Activated CD8-positive, alpha-beta memory T cell treated with anti-CD3 and anti-CD28 coated beads for 1 hour (primary cell): Measurements from ENCODE around the gene BIN1.

ENCODE experiments used
- DNase-seq, 2 donors: peaks; one replicate each; pipeline ENCODE4 v3.0.0-alpha.2; 2020; ENCODE audit warnings: low read depth in 1 of 2; ENCODE audit errors: extremely low read depth in 1 of 2

BIN1 gene

DNA sequence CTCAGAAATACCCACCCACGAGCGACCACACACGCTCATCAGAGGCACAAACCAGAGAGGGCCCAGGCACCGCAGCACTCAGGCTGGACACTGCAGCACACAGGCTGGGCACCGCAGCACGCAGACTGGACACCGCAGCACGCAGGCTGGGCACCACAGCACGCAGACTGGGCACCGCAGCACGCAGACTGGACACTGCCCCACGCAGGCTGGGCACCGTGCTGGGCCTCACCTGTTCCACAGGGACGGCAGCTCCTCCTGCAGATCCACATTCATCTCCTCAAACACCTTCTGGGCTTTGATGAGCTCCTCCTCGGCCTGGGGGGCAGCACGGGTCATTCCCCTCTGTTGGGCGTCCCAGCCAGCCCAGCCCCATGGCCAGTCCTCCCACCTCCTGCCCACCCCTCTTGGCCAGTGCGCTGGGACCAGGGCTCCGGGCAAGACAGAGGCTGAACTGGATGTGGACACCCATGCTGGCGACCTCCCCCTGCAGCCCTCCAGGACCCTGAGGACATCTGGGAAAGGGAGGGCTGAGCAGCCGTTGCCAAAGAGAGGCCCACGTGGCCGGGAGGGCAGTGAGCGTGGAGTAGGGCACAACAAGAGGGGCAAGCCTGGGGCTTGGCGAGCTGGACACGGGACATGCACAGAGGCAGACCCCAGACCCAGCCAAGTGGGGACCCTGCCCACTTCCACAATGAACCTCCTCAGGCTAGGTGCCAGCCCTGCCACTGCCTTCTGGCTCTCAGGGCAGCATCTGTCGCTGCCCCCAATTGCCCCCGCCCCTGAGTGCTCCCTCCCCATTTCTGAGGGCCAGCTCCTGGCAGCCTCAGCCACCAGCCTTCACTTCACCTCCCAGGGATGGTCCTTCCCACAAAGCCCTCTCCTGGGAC is 43.0 kb downstream of the BIN1 start:
- DNase-seq, result no peak

DNA sequence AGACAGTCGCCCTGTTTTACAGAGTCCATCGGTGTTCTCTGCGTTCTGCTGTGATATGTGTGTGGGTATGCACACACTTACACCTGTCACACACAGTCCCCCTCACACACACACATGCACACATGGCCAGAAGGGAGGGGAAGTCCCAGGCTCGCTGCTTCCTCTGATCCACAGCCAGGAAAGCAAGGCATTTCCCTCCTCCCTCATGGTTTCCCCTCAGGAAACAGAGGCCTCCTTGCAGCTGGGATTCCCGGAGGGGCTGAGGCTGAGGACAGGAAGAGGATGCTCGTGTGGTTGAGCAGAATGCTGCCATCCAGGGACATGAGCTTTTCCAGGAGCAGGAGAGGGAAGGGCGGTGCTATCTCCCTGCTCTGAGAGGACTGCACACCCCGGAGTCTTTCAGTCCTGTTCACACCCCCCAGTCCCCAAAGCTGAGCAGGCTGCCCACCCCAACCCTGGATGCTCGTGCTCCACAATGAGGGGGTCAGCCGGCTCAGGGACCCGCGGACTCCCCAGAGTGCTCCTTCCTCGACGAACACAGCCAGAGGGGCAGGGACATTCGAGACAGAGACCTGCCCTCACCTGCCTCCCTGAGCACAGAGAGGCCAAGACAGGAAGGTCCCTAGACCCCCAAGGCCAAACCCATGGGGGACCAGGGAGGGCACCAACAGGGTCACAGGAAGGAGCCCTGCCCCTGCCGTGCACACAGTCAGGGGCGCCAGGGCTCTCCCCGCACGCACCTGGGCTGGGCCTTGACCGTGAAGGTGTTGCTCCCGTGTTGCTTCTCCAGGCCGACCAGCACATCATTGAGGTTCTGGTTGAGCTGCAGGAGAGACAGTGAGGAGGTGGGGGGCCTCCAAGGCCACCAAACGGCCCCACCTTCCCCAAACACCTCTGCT is 45.3 kb downstream of the BIN1 start:
- no peak for DNase-seq

DNA sequence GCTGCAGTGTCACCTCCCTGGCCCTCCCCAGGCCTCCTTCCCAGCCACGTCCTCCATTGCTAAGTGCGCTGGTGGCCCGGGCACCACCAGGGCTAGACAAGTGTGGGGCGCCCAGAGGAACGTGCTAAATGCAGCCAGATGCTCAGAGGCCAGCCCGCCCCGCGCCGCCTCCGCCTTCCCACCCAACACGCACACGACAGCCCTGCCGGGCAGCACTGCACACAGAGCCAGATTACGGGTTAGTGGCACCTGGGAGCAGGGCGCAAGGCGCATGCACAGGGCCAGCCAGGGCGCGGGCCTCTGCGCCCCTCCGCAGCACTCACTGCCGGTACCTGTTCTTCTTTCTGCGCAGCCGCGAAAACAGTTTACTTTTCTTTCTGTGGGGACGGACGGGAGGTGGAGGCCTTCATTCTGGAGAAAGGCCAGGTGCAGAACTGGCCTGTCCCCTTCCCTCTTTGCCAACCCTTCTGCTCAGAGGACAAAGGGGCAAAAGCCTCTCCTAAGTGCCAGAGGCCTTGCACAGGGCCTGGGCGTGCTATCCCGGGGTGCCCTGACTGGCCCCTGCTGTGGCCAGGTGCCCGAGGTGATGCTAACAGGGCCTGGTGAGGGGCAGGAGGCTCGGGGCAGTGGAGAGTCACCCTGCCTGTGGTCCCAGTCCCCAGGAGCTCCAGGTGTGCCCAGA is 46.5 kb downstream of the BIN1 start:
- no peak for DNase-seq

DNA sequence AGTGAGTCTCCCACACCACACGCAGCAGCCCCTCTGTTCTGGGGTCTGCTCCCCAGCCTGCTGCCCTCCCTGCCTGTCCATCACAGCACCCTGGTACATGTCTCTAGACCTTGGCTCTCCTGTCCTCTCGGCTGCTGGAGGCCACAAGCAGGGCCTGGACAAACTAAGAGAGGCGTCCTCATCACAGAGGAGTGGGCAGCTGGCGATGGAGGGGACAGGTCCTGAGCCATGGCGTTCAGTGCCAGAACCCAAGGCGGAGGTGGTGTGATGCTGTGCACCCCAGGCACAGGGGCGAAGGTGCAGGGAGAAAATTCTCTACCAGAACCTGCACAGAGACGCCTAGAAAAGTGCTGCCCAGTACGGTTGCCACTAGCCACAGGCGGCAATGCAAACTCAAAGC is 47.4 kb downstream of the BIN1 start:
- no peak for DNase-seq

DNA sequence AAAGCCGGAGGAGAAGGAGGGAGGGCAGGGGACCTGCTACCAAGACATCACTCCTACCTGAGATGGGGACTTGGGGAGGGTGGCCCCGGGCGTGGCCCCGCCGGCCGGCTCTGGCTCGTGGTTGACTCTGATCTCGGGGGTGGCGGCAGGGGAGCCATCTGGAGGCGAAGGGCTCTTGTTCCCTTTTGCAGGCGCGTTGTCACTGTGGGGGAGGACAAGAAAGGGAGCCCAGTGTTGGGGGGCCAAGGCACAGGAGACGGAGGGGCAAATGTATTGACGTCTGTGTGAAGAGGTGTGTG is 48.1 kb downstream of the BIN1 start:
- DNase-seq, result no peak

DNA sequence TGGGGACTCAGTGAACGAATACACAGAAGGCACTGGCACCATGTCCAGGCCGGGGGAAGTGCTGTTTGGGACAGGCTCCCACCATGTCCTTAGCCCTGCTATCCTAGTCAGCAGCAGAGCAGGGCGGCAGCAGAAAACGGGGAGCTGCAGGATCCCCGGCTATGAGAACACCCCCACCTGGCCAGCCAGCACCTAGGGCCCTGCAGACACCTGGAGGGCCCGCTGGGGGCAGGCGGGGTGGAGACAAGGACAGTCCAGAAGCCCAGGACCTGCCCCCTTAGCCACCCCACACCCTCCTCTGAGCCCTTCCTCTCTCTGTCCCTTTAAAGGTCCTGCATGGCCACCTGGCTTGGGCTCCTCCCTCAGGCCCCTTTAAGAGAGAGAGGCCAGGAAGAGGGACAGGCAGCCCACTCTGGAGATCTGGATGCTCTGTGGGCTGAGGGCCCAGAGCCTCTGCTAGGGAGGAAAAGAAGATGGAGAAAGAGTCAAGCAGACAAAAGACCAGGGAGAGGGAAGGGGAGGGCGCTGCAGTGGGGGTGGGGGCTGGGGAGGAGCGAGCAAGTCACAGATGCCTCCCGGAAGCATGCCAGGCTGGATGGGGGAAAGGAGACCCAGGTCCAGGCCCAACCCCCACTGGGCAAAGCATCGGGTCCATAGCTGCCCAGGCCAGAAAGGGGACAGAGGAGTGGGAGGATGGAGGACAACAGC is 48.6 kb downstream of the BIN1 start:
- no peak for DNase-seq

DNA sequence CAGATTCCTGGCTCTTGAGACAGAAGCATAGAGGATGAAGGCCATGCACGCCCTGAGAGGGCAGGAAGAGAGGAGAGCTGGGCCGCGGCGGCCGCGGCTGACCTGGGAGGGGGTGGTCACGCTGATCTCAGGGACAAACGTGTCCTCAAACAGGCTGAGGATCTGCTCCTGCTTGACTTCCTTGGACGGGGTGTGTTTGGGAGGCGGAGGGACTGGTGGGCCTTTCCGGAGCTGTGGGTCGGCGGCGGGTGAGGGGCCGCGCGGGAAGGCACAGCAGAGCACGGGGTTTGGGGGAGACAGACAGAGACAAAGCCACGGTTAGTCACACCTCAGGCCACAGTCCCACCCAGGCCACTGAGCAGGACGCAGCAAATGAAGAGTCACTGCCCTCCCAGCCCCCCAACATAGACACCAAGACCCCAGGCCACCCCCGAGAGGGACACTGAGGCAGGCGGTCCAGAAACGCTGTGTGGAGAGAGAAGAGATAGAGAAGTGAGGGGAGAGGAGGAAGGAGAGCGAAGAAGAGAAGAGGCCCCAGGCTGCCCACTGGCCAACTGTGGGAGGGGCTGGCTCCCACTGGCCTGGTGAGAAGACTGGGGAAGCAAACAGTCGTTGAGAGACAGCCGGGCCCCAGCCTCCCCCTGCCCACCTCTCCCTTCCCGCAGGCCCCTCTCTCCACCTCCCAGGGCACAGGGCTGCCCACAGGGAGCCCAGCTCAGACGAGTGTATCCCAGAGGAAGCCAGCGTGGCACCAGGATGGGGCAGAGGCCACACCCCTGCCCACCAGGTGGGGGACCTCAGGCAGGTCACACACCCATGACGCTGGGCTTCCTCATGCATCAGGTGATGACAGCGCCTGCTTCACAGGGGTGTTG is 49.3 kb downstream of the BIN1 start:
- no peak for DNase-seq

DNA sequence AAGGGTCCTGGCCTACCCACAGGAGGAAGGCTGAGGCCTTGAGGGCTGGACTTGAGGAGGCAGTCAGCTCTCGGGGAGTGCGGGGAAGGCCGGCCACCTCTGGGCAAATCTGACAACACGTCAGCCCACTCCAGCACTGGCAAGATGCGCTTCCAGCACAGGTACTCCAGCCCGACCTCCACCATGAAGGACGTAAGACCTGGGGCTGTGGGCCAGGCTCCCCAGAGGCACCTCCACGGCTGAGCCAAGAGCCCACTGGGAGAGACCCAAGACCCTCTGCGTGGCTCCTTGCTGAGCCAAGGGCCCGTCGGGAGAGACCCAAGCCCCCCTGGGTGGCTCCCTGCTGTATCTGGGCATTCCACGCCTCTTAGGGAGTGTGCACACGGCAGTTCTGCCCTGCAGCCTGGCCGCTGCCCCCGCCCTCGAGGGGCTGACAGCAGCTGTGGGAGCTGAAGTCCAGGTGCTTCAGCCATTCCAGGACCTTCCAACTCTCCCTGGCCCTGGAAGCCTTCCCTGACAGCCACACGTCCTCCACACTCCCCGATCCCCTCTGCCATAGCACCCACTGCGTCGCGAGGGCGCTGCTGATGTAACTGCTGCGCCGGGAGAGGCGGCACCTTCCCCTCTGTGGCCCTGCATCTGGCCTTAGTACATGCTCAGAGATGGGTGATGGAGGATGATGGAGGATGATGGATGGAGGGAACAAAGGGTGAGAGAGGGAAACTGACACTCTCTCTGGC is 50.2 kb downstream of the BIN1 start:
- no peak for DNase-seq

DNA sequence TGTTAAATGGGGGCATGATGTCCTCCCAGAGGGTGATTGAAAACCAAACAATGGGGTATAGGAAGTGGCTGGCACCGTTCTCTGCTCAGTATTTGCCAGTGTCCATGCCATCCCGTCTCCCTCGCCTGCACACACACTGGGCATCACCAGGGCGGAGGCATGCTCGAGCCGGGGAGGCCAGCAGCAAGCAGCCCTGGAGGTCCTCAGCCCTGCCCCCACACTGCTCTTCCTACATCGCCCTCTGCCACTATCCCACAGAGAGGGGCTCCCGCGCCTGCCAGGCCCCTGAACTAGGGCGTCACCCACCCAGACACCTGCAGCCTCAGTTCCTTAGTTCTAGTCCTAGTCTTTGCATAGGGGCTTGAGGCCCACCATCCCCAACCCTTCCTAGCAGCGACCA is 50.9 kb downstream of the BIN1 start:
- no peak for DNase-seq

DNA sequence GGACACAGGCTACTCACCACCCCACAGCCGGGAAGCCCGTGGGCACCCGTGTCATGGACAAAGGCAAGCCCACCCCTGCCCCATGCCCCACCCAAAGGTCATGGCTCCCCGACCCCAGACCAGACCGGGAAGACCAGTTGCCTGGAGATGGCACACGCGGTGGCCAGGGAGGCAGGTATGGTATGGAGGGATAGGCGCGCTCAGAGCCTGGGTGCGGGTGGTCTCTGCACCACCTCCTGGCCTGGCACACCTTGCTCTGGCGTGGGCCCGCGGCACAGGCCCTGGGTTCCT is 51.2 kb downstream of the BIN1 start:
- no peak for DNase-seq

DNA sequence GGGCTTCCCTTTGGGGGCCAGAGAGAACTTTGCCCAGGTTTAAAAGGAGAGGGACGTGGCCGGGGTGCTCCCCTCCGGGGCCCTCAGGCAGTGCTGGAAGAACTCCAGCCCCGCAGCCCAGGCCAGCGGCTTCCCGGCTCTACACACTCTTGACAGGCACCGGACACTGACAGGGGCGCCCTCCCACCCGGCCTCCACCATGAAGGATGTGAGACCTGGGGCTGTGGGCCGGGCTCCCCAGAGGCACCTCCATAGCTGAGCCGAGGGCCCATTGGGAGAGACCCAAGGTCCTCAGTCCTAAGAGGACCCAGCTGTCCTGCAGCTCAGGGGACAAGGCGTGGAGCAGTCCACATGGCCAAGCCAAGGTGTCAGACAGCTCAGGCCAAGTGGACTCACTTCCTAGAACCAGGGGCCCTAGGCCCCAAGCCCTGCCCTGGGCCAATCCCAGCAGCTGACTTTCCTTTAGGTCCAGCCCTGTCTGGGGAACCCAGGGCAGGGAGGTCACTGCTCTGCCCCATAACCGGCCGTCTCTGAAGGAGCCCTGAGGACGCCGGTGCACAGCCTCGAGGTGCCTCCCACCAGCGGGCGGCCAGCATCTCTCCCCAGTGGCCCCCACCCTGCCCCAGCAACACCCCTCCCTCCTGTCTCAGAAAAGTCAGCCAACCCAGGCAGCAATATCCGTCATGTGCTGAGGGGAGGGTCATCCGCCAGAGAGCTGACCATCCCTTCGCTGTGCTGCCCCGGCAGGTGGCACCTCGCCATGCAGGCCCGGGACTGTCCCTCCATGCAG is 51.8 kb downstream of the BIN1 start:
- DNase-seq, result no peak

DNA sequence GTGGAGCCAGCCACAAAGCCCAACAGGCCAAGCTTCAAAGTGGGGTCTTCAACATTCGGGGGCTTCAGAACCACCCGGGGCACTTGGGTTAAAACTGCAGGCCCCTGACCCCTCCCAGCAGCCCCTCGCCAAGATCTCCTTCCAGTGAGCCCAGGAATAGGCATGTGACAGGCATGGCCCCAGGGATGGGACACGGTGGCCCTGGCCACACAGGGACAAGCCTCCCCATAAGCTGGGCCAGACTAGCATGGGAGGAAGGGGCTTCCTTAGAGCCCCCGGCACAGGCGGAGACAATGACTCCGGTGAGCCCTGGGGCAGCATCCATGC is 52.4 kb downstream of the BIN1 start:
- DNase-seq, result no peak

DNA sequence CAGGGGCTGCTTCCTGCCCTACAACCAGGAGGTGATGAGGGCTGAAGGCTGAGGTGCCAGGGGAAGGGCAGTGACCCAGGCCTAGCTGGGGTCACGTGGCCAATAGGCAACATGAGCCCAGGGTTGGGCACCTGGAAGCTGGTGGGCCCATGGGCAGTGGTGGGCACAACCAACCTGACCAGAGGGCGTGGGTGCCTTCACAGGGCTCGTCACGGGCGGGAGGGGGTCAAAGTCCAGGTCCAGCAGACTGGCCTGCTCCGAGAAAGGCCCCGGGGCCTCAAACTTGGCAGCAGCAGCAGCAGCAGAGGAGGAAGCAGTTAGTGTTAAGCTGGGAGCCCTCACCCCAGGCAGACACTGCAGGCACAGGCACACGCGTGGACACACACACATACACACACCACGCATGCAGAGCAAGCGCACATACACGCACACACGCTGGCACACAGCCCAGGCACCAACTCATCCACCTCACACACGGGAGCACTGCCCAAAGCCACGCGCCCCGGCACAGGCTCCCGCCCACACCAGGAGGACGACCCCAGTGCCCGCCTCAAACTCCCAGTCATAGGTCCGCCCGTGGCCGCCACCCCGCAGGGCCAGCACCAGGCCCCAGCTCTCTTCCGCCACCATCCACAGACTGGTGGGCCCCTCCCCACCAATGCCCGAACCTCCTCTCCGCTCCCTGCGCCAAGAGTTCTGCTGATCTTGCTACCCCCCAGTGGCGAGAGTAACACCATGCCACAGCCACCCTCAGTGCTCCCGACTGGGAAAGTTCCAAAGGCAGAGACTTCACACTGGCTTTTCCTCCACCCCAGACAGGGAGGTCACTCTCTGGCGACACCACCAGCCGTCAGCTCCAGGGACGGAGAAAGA is 53.0 kb downstream of the BIN1 start:
- no peak for DNase-seq

DNA sequence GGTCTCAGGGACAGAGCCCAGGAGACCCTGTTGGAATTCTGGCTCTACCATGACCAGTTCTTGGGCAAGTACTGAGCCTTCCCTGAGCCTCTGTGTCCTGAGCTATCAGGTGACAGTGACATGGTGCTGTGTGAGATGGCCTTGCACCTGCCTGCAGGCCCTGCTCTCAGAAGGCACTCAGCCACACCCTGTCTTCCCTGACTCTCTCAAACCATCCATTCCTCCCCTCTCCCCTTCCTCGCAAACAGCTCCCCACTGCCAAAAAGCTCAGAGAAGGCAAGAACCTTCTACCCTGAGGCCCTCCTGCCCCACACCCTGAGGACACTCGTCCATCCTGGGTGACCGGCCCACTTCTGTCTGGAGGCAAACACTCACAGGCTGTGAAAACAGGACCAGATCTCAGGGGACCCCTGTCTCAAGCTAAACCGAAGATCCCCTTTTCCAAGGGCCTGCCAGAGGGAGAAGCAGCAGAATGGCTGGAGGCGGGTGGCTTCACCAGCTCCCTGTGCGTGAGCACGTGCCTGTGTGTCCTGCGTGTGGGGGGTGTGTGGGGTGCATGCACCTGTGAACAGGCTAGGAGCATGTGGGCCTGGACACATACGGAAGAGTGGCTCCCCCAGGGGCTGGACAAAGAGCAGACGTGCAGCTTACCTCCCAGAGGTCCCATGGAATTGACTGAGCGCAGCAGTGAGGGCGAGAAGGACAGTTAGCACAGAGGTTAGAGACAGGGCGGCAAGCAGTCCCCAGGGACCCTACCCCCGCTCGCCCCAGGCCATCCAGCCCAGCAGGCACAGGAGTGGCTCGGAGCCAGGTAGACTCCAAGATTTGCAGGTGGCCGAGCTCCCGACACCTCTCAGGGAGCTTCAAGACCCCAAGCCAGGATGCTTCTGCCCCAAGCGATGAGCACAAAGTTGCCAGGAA is 53.9 kb downstream of the BIN1 start:
- DNase-seq, result no peak

DNA sequence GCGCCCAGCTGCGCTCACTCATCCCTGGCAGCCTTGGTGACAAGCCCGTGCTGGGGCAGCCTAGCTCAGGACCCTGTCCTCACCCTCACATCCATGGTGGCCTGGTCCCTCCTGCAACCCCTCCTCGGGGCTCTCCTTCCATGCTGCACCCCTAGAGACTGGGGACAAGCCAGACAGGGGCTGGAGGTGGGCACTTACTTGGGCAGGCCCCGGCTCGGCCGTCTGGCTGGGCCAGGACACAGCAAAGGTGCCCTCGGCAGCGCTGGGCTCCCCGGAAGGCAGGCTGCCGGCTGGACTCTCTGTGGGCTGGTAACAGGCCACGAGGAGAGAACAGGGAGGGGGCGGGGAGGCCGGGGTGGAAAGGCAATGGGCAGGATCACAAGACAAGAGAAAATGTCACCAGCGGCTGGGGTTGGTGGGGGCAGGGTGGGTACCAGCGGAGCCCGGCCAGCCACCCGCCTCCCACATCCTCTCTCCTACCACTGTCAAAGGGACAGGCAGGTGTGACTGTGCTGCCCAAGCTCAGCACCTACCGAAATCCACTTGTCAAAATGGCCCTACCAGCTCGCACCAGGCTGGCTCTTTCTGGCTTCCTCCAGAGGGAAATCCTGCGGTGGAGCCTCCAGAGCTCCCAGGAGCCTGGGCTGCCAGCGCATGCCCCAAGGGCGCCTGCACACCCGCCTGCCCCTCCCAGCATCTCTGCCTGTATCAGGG is 54.7 kb downstream of the BIN1 start:
- DNase-seq, result no peak
